Inferior parietal cortex (tissue), 1 donor: ENCODE measurements around the gene VWA3A.
"Not testable (repeated sequence)": the region's sequence is repeated elsewhere in the genome, so short reads cannot be mapped to it uniquely, and the experiment has no call there.

Source experiments
- DNase-seq: peaks from one replicate; pipeline ENCODE4 v3.0.0-alpha.2; 2016; ENCODE audit errors: extremely low spot score

Gene VWA3A

DNA sequence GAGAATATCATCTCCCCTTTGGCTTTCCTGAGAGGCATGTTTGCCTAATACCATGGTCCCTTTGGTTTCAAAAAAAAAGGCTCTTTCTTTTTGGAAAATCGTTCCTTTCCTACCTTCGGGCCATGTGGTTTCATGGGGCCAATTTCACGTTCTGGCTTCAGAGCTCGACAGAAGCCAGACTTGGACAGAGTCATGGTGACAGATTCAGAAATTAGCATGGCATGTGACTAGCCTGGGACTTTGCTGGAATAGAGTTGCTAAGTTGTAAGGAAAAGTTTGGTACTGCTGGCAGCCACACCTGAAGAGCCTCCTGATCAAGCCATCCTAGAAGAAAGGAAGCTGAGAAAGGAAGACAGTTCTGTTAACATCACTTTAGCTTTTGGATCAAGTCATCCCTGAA lies 2.4 kb upstream of the VWA3A start:
- DNase-seq: no peak

DNA sequence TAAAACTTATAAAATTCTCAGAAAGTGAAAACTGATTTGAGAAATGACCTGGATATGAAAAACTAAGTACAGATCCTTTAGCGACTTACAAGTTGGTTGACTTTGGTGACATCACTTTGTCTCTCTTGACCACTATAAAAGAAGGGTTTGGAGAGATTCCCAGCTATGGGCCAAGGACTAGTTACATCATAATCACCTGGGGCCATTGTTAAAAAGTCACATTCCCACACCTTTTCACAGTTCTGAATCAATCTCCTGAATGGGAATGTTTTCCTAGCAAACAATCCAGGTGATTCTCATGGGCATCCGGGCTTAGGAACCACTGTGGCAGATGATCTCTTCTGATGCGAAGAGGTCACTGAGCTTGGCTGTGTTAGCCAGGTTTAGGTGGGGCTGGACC lies 620 bp upstream of the VWA3A start:
- DNase-seq: no peak

GRCh38 chr16:22093331-22093730 lies 990 bp downstream of the VWA3A start:
- peak; percentile 15 for DNase-seq

GRCh38 chr16:22093996-22094395 lies 1.7 kb downstream of the VWA3A start:
- DNase-seq: peak; percentile 11

DNA sequence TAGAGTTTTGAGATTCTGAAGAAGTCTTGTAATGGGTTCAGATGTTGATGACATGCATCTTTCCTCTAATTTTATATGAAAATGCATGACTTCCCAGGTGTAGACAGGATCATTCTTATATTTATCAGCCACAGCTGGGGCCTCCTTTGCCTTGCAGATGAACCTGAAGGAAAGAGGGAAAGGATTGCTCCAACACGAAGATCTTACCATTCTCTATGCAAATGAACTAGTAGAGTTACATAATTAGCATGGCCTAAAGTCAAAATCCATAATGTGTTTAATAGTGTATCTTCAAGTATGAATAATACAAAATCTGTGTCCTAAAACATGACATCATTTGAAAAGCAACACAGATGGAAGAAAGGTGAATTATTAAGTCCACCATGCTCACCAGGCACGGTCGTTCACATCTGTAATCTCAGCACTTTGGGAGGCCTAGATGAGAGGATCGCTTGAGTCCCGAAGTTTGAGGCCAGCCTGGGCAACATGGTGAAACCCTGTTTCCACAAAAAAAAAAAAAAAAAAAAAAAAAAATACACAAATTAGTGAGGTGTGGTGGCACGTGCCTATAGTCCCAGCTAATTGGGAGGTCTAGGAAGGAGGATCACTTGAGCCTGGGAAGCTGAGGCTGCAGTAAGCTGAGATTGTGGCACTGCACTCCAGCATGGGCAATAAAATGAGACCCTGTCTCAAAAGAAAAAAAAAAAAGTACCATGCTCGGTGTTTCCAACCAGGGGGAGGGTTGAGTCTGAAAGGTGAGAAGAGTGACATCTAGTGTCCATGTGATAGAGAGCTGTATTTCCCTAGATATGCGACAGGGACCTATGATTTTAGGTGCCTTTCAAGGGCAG lies 6.3 kb downstream of the VWA3A start:
- peak; percentile 57 for DNase-seq

GRCh38 chr16:22099256-22099975 lies 7.1 kb downstream of the VWA3A start:
- no peak for DNase-seq

- no peak for DNase-seq
These were observed 11.1 kb downstream of the VWA3A start for GRCh38 chr16:22103441-22103840.

DNA sequence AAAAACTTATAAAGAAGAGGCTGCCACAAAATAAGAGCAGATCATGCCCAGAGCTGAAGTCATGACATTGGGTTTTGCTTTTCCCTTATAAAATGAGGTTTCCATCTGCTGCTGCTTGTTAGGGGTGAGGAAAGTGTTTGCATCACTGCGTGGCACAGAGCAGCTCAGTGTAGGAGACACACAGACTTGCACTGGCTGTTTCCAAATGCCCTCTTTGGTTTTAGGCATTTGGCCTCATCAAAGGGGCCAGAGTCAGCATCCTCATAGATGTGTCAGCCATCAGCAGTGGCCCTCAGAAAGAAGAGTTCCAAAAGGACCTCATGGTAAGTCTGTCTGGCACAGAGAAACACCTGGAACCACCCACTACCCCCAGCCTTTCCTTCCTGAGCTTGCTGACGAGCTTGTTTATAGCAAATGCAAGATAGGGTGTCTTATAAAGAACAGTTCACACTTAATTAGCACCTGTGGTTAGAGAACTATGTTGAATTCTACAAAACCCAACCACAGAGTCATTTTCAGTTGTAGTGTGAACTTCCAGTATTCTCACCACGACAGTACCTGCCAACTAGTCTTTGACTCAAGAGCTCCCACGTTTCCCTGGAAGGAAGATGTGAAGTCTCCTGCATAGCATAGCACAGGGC lies 17.0 kb downstream of the VWA3A start:
- no peak for DNase-seq

GRCh38 chr16:22111629-22112028 lies 19.3 kb downstream of the VWA3A start:
- DNase-seq: not testable (repeated sequence)

- DNase-seq: no peak
These were observed 23.9 kb downstream of the VWA3A start for GRCh38 chr16:22116095-22116700.

DNA sequence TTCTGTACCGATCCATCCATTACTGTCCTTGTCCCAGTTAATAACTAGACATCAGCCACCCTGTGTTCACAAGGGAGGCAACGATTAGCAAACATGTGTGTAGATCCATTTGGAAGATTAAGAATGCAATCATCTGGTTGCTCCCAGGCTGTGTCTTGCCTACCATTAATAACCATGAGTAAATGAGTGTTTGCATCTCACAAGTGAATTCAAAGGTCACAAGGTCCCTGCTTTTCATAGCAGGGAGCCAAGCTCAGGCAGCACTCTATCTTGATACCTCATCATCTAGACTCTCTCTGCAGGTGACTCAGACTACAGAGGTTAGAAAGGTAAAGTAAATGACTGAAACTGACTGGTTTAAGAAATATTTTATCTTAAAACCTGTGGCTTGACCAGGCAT lies 25.3 kb downstream of the VWA3A start:
- DNase-seq: no peak

DNA sequence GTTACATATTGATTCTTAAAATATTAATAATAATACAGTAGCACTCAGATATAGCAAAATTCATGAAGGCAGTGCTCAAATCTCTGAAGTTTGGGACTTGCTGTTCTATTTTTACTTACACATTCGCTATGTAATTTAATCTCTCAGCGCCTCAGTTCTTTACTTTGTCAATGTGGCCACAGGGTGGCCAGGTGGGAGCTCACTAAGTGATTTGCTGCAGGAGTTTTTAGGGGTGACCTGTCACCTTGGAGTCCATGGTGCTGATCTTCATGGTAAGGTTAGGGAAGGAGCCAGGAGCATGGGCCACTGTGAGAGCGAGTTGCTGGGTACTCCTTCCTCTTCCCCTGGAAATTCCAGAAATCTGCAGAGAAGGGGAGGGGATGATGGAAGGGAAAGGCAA lies 28.1 kb downstream of the VWA3A start:
- no peak for DNase-seq

DNA sequence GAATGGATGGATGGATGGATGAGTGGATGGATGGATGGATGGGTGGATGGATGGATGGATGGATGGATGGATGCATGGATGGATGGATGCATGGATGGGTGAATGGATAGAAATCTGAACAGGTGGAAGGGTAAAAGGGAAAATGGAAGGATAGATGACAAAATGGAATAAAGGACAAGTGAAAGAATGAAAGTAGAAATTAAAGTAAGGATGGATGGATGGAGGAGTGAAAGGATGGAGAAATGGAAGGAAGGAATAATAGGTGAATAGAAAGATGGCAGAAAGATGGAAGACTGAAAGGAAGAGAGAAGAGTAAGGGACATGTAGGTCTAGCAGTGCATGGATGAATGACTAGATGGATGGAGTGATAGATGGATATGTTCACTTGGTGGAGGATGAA lies 29.9 kb downstream of the VWA3A start:
- DNase-seq: no peak

DNA sequence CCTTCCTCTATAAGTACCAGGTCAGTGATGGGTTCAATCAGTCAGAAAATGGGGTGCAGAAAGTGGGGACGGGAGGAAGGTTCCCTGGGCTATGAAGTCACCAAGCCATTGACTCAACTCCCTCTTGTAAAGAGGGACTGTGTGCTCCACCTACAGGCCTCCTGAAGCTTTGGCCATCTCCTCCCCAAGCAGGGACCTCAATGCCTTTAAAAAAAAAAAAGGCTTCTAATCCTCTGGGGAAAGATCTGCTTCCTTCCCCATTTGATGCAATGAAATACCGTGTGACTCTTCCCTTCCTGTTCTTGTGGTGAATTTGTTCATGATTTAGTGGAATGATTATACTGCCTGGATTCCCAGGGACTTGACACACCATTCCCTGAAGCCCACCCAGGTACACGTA lies 30.8 kb downstream of the VWA3A start:
- no peak for DNase-seq

DNA sequence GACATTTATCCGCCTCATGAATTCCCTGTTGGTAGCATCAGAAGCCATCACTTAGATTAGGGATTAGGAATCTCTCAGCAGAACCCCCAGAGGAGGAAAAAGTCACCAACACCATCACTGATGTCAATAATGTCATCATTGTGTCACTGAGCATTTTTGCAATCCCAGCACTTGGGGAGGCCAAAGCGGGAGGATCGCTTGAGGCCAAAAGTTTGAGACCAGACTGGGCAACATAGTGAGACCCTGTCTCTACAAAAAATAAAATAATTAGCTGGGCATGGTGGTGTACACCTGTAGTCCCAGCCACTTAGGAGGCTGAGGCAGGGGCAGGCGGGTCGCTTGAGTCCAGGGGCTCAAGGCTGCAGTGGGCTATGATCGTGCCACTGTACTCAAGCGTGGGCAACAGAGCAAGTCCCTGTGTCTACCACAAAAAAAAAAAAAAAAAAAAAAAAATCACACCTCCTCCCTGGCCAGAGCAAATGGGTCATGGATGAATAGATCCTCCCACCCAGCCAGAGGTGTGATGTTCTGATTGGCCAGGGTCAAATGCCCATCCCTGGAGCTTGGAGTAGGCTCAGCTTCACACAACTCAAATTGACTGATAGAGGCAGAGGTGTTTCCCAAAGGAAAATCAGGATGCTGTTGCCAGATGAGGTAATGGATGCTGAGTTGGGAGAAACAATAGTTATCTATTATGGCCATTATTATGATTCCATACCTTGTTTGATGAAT lies 31.6 kb downstream of the VWA3A start:
- no peak for DNase-seq

DNA sequence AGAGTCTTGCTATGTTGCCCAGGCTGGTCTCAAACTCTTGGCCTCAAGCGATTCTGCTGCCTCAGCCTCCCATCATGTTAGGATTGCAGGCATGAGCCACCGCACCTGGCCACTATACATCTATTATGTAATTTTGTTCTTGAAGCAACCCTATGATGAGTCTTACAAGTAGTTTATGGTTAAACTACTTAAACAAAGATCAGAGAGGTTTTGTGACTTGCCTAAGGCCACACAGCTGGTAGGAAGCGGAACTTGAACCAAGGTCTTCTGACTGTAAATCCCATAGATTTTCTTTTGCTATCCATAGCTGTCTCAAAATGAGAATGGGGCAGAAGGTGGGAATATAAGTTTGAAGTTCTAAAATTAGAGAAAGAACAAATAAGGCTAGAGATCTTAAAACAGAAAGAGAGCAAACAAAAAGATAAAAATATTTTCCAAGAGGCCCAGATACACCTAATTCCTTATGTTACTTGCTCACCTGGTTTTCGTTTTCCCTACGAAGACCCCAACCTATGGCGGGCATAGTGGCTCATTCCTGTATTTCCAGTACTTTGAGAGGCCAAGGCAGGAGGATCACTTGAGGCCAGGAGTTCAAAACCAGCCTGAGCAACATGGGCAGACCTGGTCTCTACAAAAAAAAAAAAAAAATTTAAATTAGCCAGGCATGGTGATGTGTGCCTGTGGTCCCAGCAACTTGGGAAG lies 32.4 kb downstream of the VWA3A start:
- DNase-seq: no peak

DNA sequence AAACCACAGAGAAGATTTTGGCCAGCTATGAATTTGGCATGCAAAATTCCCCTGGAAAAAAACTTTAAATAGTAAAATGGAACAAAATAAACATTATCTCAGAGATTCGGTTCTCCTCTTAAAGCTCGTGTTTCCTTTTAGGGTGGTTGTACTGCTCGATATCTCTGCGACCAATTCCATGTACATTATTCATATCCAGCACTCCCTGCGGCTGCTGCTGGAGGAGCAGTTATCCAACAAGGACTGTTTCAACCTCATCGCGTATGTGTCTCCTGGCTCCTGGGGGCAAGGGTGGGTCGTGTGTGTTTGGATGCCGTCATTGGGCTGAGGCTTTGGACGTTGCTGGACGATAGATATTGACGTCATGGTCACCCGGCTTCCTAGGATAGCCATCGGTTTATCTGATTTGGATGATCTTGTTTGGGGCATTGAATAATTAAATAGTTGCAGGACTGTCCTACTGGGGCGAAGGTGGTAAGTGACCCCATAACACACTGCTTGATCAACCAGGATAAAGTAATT lies 33.8 kb downstream of the VWA3A start:
- DNase-seq: no peak

DNA sequence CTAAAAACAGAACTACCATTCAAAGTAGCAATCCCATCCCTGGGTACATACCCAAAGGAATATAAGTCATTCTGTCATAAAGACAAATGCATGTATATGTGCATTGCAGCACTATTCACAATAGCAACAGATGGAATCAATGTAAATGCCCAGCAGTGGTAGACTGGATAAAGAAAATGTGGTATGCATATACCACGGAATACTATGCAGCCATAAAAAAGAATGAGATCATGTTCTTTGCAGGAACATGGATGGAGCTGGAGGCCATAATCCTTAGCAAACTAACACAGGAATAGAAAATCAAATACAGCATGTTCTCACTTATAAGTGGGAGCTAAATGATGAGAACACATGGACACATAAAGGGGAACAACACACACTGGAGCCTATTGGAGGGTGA lies 36.2 kb downstream of the VWA3A start:
- not testable (repeated sequence) for DNase-seq

DNA sequence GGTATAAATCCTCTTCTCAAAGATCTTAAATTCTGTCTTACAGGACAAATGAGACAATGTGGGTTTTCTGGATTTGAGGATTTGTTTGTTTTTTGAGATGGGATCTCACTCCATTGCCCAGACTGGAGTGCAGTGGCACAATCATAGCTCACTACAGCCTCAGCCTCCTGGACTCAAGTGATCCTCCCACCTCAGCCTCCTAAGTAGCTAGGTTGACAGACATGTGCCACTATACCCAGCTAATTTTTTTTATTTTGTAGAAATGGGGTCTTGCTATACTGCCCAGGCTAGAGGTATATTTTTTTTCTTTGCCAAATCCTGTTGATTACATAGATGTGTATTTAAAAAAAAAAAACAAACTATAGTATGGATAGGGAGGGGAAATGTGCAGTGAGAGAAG lies 38.2 kb downstream of the VWA3A start:
- no peak for DNase-seq

DNA sequence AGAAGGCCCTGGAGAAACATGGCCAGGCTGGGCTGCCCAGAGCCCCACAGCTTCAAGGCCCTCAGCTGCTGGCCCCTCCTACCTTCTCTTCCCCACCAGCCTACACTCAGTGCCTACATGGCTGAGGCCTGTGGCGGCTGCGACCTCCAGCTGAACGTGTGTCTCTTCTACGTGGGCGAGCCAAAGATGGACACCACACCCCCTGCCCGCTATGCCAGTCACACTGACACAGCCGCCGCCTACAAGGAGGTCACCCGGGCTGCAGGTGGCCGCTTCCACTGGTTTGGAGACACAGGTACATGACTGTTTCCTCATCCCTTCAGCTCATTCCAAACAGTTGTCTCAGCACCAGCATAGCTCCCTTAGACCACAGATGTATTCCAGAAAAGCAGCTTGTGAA lies 40.5 kb downstream of the VWA3A start:
- no peak for DNase-seq

- no peak for DNase-seq
These were observed 46.1 kb downstream of the VWA3A start for GRCh38 chr16:22138482-22138881.
